GM13976 (cell line): ENCODE data around the gene CSMD2.

Source experiments
- DNase-seq: peaks from one replicate; pipeline ENCODE4 v3.0.0; 2012; ENCODE audit warnings: low spot score
- in situ Hi-C: fragments of 300-500 bp; cut with MboI; formaldehyde crosslinking; loops from one replicate; pipeline ENCODE4 v1.12.0; 2022; ENCODE audit warnings: low sequenced_read_pairs, mixed read lengths, inconsistent platforms; ENCODE audit not compliant: unreplicated experiment
- TF ChIP-seq, protein P1 (sequence below): IDR thresholded peaks from 2 replicates; pipeline ENCODE4 v1.5.1; 2012; ENCODE audit warnings: borderline replicate concordance, mild to moderate bottlenecking; ENCODE audit not compliant: insufficient read depth; ENCODE audit errors: extremely low read depth, missing control alignments, control extremely low read depth

Gene CSMD2

DNA sequence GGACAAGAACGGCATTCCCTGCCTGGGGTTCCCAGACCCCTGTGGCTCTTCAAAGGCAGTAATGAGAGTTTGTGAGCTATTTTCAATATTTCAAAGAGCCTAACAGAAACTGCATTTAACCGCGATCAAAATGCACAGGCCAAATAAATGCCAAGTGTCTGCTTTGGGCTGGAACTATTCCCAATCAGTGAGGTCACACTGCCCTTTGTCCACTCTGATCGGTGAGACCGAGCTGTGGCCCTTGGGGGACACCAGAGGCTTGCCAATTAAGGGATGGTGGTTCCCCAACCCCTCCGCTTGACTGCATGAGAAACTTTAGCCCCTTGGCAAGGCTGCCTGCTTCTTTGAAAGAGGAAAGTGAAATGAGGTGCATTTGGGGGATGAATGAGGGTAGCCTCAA lies 20.3 kb downstream of the CSMD2 start:
- TF ChIP-seq, protein P1, sequence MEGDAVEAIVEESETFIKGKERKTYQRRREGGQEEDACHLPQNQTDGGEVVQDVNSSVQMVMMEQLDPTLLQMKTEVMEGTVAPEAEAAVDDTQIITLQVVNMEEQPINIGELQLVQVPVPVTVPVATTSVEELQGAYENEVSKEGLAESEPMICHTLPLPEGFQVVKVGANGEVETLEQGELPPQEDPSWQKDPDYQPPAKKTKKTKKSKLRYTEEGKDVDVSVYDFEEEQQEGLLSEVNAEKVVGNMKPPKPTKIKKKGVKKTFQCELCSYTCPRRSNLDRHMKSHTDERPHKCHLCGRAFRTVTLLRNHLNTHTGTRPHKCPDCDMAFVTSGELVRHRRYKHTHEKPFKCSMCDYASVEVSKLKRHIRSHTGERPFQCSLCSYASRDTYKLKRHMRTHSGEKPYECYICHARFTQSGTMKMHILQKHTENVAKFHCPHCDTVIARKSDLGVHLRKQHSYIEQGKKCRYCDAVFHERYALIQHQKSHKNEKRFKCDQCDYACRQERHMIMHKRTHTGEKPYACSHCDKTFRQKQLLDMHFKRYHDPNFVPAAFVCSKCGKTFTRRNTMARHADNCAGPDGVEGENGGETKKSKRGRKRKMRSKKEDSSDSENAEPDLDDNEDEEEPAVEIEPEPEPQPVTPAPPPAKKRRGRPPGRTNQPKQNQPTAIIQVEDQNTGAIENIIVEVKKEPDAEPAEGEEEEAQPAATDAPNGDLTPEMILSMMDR: no peak
- in situ Hi-C loops: no loop called here
- DNase-seq: no peak

DNA sequence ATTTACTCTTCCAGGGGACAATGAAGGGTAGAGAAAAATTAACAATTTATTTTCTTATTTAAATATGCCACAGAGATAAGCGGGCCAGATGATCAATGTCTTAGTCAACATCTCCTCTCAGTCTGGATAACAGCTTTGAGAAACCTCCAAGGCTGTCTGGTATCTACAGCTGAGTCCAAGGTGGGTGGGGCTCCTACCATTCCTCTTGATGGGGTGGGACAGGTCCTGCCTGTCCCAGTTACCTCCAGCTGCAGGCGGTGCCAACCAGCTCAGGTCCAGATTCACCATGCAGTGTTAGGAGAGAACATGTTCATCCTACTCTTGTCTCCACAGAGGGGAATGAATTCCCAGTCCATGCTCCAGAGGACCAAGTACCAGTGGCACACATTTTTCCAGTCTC lies 21.1 kb downstream of the CSMD2 start:
- TF ChIP-seq, protein P1: no peak
- DNase-seq: no peak
- in situ Hi-C loops: no loop called here

DNA sequence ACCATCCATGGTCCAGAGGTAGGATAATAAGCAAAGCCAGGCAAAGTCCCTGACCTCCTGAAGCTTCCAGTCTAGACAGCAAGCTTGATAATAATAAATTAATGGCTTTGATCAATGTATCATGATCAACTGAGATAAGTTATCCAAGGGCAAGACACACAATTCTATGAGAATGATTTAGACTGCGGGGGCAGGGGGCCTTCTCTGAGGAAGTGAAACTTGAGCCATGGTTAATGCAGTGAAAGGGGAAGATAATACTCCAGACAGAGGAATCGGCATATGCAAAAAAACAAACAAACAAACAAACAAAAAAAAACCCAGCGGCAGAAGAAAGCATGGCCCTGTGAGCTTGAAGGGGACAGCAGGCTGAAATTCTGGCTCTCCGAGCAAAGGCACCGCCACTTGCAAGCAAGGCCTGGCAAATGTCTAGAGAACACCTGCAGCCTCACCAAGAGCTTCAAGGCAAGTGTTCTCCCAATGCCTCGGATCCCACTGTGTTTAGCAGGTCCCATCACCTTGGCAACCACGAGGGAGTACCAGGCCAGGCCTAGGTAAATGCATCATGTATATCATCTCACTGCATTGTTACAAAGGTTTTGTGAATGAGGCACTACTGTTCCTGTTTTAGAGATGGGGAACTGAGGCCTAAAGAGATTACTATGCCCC lies 24.9 kb downstream of the CSMD2 start:
- DNase-seq: no peak
- in situ Hi-C loops: no loop called here
- TF ChIP-seq, protein P1: no peak

DNA sequence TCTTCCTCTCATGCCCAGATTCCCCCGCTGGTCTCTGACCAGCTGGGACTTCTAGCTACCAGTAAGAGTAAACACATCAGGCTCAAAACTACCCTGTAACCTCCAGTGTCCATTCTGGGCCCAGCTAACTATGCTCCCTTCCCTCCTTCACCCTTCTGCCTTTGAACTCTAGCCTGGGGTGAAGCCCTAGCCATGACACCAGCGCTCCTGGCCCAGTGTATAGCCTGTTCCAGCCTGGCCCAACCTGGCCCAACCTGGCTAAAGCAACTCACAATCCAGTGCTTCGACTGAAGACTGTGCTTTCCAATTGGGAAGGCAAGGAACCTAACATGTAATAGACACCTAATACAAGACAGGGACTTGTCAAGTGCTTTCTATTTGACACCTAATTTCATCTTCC lies 27.6 kb downstream of the CSMD2 start:
- in situ Hi-C loops: no loop called here
- no peak for DNase-seq
- TF ChIP-seq, protein P1: no peak

DNA sequence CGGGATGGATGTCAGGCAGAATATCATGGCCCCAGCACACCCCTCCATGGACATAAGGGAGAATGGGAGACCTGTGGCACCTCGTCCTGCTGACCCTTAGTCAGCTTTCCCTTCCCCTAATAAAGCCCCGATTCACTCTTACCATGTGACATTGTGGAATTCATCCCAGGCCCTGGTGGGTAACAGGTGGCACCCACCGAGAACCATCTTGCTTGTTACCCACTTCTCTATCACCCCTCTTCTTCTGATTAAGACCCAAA lies 32.9 kb downstream of the CSMD2 start:
- in situ Hi-C loops: no loop called here
- TF ChIP-seq, protein P1: no peak
- DNase-seq: no peak

DNA sequence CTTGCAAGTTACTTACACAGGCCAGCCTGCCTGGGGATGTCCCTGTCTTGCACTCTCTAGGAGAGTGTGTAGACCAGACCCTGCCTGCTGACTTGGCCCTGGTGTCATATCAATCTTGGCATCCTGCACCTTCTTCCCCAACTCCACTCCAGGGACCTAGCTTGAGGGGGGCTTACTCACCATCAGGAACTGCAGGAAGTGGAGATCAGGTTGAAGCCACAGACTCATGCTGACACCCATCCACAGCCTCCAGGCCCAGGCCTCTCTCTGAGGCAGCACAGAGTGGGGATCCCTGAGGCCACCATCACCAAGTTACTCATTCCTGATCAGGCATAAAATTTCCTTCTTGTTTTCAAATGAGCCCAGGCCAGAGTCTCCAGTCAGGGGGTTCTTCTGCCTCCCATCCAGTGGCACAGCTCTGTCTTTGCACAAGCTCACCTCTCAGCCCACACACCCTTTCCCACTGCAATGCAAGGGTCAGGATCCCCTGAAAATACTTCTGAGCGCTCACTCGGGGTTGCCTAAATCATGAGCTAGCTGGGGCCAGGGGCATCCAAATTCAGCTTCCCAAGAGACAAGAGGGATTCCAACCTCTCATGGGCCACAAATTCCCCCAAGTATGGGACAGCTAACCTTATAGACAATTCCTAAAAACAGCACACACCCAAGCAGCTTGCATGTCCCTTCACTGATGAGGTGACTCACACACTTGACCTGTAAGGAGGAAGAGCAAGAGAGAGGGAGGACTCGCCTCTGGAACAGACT lies 33.5 kb downstream of the CSMD2 start:
- TF ChIP-seq, protein P1: no peak
- DNase-seq: no peak
- in situ Hi-C loops: no loop called here
